AG09319 (cell line): ENCODE data around the gene COPA.
"Not testable (repeated sequence)": the region's sequence is repeated elsewhere in the genome, so short reads cannot be mapped to it uniquely, and the experiment has no call there.

Source experiments
- DNase-seq: peaks from one replicate; pipeline ENCODE4 v3.0.0-alpha.2; 2010; ENCODE audit warnings: low read depth; ENCODE audit errors: extremely low read depth
- CTCF ChIP-seq: IDR thresholded peaks from 2 replicates; pipeline ENCODE4 v1.5.1; 2011; ENCODE audit warnings: low read depth, mild to moderate bottlenecking, inconsistent platforms, low read length, moderate library complexity

COPA gene

GRCh38 chr1:160342953-160343869 is at the start of gene COPA, which contains the start of gene NCSTN:
TSS of gene COPA (minus strand) at chr1:160343250. CDS start at chr1:160343170, 80 bp downstream.
TSS of gene NCSTN (plus strand) at chr1:160343383. CDS start at chr1:160343397, 14 bp downstream.
- TF ChIP-seq CTCF: no peak
- peak; percentile 92 for DNase-seq

- DNase-seq: not testable (repeated sequence)
Observed at GRCh38 chr1:160388406-160388805, 45.4 kb upstream of the COPA start.

- not testable (repeated sequence) for DNase-seq
Observed at GRCh38 chr1:160384812-160385211, 41.8 kb upstream of the COPA start.

DNA sequence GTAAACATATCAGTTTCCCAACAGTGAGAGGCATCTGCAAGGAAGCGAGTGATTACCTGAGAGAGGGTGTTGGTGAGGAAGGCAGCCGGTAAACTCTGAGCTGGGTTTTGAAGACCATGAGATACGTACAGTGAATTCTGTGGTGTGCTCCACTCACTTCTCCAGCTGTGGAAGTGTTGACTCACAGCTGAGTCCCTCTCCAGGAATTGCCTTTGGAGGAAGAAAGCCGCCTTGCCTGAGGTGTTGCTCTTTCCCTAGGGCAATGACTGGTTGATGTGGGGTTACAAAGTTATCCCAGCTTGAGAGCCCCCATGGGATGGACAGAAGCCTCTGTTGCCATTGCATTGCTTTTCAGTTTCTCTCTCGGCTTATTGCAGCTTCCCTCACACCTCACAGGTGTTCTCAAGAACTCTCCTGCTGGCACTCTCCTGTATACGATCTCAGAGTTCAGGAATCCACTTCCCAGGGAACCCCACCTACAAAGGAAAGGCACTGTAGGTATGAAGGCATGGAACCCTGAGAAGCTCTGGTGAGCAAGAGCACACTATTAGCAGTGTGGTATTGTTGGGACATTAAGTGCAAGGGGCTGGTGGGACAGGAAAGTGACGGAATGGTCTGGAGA is 34.6 kb upstream of the COPA start:
- no peak for TF ChIP-seq CTCF
- DNase-seq: no peak

- peak; percentile 24 for DNase-seq
- TF ChIP-seq CTCF: peak; percentile 91
Observed at GRCh38 chr1:160376525-160377131, 33.6 kb upstream of the COPA start.

GRCh38 chr1:160375788-160376524 is 32.9 kb upstream of the COPA start:
- DNase-seq: no peak
- no peak for TF ChIP-seq CTCF

DNA sequence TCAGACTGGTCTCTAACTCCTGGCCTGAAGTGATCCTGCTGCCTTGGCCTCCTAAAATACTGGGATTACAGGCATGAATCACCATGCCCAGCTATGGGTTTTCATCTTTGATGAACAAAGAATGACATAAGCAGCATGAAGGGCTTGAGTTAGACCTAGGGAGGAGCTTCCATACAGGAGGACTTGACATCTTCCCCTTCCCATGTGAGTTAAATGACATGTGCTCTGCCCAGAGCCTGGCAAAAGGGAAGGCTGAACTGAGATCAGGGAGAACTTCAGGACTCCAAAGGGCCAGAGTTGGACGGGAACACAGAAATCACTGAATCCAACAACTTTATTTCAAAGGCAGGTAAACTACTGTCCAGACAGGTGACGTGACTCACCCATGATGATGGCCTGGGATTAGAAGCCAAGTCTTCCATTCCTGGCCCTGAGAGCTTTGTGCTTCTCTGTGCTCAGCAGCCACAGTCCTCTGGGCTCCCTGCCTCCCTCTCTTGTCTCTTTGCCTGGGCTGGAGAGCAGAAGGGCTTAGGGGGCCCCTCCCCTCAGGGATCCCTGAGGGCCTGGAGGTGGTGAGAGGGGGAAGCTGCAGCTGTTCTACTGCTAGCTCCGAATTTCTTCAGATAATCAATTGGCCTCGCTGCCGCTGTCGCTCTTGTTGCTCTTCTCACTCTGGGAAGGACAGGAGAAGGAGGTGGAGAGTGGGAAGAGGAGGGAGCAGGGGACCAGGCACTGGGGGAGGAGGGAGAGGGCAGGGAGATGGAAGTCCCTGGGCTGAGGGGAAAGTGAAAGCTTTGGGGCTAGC is 31.5 kb upstream of the COPA start:
- no peak for TF ChIP-seq CTCF
- DNase-seq: no peak
